ENCODE results near the gene NELFB. TPM values are rescaled to one million over a fixed set of nuclear protein-coding genes. Genes with fewer than 3 reads are reported as not detected.
A peak's percentile ranks its signal among the peaks of the same experiment; 100 is the strongest.

Gene NELFB
- total and polyA plus RNA-seq, 9 of the 15 experiments (the other 6 are each of a cell fraction or from before 2014, with no cell fraction given): 0.24 to 84.0 (median 29.7) TPM

DNA sequence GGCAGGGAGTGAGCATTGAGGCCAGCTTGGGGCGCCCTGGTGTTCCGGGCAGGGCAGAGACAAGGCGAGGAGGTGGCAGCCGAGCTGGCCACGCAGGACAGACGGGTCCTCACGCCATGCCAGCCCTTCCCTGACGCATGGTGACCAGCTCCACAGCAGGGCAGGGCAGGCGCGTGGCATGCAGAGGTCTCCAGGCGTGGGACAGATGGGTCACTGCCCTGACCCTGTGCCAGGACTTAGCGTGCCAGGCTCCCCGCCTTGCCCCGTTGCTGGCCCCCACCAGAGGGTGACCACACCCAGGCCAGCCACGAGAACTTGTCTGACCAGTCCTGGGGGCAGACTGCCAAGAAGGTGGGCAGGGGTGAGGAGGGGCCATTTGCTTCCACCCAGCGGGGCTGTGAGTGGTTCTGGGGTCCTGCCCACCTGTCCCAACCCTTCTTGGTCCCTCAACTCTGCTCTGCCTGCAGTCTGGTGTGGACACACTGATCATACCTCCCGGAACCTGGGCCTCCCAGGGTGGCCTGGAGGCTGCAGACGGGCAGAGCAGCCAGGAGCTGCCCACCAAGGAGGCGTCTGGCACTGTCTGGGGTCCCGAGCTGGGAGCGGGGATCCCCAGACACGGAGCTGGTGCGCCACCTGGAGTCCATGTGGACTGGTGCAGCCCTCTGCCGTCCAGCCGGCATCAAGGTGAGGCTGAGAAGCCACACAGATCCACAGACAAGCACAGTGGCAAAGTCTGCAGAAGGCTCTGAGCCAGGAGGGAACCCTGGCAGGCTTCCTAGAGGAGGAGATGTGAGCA, 27.9 kb upstream of the NELFB start, which contains the start of gene RNF224 (continued):
- TF ChIP-seq, protein P1, sequence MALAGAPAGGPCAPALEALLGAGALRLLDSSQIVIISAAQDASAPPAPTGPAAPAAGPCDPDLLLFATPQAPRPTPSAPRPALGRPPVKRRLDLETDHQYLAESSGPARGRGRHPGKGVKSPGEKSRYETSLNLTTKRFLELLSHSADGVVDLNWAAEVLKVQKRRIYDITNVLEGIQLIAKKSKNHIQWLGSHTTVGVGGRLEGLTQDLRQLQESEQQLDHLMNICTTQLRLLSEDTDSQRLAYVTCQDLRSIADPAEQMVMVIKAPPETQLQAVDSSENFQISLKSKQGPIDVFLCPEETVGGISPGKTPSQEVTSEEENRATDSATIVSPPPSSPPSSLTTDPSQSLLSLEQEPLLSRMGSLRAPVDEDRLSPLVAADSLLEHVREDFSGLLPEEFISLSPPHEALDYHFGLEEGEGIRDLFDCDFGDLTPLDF (CRISPR knock-in tag; IDR thresholded peaks at IDR 0.05): no peak
- TF ChIP-seq KAT7 (CRISPR knock-in tag; IDR thresholded peaks at IDR 0.05; ENCODE audit: borderline replicate concordance): no peak
- no peak for TF ChIP-seq HNRNPUL1 (IDR thresholded peaks at IDR 0.05; ENCODE audit: low read length)
- no peak for TF ChIP-seq HDAC2 (IDR thresholded peaks at IDR 0.05)

DNA sequence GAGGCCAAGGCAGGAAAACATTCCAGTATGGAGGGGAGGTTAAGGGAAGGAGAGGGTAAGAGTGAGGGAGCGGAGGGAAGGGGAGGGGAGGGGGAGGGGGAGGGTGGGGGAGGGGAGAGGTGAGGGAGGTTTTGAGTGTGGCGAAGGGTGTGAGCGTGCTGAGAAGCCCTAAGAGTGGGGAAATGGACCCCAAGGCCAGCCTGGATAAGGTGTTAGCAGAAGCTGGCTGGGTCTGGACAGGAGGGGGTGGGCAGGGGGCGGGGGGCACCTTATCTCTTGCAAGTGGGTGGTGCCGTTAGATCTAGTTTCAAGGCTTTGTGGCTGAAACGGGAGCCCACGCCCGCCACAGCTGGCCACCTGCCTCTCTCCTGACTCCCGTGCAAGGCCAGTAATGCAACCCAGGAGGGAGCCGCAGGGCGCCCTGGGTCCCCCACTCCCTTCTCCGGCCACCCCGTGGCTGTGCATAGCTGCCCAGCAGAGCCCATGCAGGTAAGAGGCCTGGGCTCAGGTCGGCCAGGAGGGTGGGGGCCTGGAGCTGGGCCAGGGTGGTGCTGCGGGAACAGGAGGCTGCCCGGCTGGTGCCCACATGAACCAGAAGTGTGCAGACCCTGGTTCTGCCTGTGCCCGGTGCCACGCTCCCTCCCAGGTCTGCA, 27.1 kb upstream of the NELFB start:
- POLR2A ChIA-PET: interaction anchor here (0.6 to 1.9 kb wide), 5 partner anchors 13 to 207 kb away, joined by 3 to 6 read pairs (median 3); partner anchors contain the start of genes ANAPC2, MAN1B1 and SSNA1
- Histone ChIP-seq H3K36me3 (ENCODE audit: control insufficient read depth, insufficient read depth, low read length) (no peaks in the 10 kb centered on the region), H2AFZ (ENCODE audit: low read depth, low read length) (no peak overlapping the region), H3K9me1 (ENCODE audit: control insufficient read depth, insufficient read depth, low read length) (no peaks in the 10 kb centered on the region), H3K4me2 (ENCODE audit: insufficient read depth, low read length) (peak overlapping the region; percentile 50; the same call in 1 of the 2 replicates), H3K27me3 (ENCODE audit: control insufficient read depth in 2 of 2, insufficient read depth in 2 of 2, low read length in 2 of 2) (no peaks in the 10 kb centered on the region), H3K4me3 (no peak overlapping the region), H4K20me1 (replicated peaks; ENCODE audit: control insufficient read depth, insufficient read depth, low read length) (no peaks in the 10 kb centered on the region), H3K9me3 (replicated peaks; ENCODE audit: control insufficient read depth, insufficient read depth, low read depth, low read length) (no peaks in the 10 kb centered on the region), H3K9ac (ENCODE audit: insufficient read depth in 1 of 2, low read depth in 2 of 2, low read length in 2 of 2) (peak overlapping the region in 1 of 2 experiments; percentile 74; a peak in 2 of 4 replicates), H3K4me1 (replicated peaks in 1 of 2; ENCODE audit: control insufficient read depth in 2 of 2, insufficient read depth in 2 of 2, low read length in 2 of 2) (peaks cover 15 to 97% of the 10 kb centered on the region in 2 experiments), H3K27ac (ENCODE audit: extremely low read depth, low read depth, low read length) (no peak overlapping the region), H3K79me2 (ENCODE audit: control insufficient read depth, insufficient read depth, low read length) (no peaks in the 10 kb centered on the region)
- WGBS (ENCODE audit: insufficient coverage, low coverage, missing lambda C conversion rate): 22% methylated on average over 10 of the region's 18 CpGs
- no TSS peak for BruUV-seq (replicated peaks)
- FAIRE-seq (no peak), DNase-seq (ENCODE audit: extremely low read depth in 1 of 4, low spot score in 3 of 4) (peak in 2 of 4 experiments; percentile 12 to 46), ATAC-seq (no peak)
- CTCF ChIA-PET (ENCODE audit: low intra/inter-chr PET ratio): interaction anchor here (0.9 to 2.6 kb wide), 3 partner anchors 39 to 179 kb away, joined by 4 to 19 read pairs (median 5); partner anchors contain the start of genes ANAPC2 and SSNA1
- in situ Hi-C loops (cut with MboI) (loop anchor here (5.0 to 25.0 kb wide), 3 partner anchors 41 to 441 kb away; partner anchors contain the start of genes ANAPC2, CCDC183, SSNA1 and TMEM141), intact Hi-C loops (cut with micrococcal nuclease) (loop anchor here (1.0 to 2.0 kb wide), 3 partner anchors 40 to 177 kb away; partner anchors contain the start of genes ANAPC2 and SSNA1)
- TF ChIP-seq ESRRA (IDR thresholded peaks at IDR 0.05; ENCODE audit: borderline replicate concordance, low read depth) (0 out of 2 replicates have a peak, but pooled peaks have one; percentile 1), SP2 (IDR thresholded peaks at IDR 0.05; ENCODE audit: extremely low read depth, low read depth, low read length, poor library complexity, severe bottlenecking) (no peak), RAD51 (IDR thresholded peaks at IDR 0.05; ENCODE audit: borderline replicate concordance, low read depth) (no peak), HDAC6 (IDR thresholded peaks at IDR 0.05; ENCODE audit: low read depth, low read length) (no peak), PCBP1 (IDR thresholded peaks at IDR 0.05; ENCODE audit: low read depth, low read length, poor library complexity, severe bottlenecking) (peak; percentile 70), GATAD2A (IDR thresholded peaks at IDR 0.05) (no peak), ZNF41 (CRISPR knock-in tag; conservative IDR thresholded peaks at IDR 0.05) (no peak), POLR2B (IDR thresholded peaks at IDR 0.05; ENCODE audit: low read depth, partially characterized antibody) (no peak), CBX3 (IDR thresholded peaks at IDR 0.05; ENCODE audit: borderline replicate concordance in 1 of 2, low read length in 2 of 2) (no peak), NCOA4 (IDR thresholded peaks at IDR 0.05; ENCODE audit: partially characterized antibody) (no peak)
- TF ChIP-seq, protein P2, sequence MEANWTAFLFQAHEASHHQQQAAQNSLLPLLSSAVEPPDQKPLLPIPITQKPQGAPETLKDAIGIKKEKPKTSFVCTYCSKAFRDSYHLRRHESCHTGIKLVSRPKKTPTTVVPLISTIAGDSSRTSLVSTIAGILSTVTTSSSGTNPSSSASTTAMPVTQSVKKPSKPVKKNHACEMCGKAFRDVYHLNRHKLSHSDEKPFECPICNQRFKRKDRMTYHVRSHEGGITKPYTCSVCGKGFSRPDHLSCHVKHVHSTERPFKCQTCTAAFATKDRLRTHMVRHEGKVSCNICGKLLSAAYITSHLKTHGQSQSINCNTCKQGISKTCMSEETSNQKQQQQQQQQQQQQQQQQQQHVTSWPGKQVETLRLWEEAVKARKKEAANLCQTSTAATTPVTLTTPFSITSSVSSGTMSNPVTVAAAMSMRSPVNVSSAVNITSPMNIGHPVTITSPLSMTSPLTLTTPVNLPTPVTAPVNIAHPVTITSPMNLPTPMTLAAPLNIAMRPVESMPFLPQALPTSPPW (CRISPR knock-in tag; IDR thresholded peaks at IDR 0.05): 0 out of 2 replicates have a peak, but pooled peaks have one; percentile 32
